Ishikawa (cell line): ENCODE measurements around the gene FIBCD1.

ENCODE experiments used
- CEBPB ChIP-seq: IDR thresholded peaks from 2 replicates; pipeline ENCODE4 v1.6.1; 2012
- EGR1 ChIP-seq: IDR thresholded peaks from 2 replicates; pipeline ENCODE4 v1.6.1; 2012
- MAX ChIP-seq: IDR thresholded peaks from 2 replicates; pipeline ENCODE4 v1.6.1; 2012
- RAD21 ChIP-seq: IDR thresholded peaks from 2 replicates; pipeline ENCODE4 v1.6.1; 2012; ENCODE audit warnings: low read depth
- TEAD4 ChIP-seq: IDR thresholded peaks from 2 replicates; pipeline ENCODE4 v1.6.1; 2012

- TF ChIP-seq MAX: no peak
- TF ChIP-seq EGR1: no peak
- no peak for TF ChIP-seq TEAD4
- no peak for TF ChIP-seq RAD21
- no peak for TF ChIP-seq CEBPB
Measured at GRCh38 chr9:130980526-130980925, 41.5 kb upstream of the FIBCD1 start.
